Activated CD8-positive, alpha-beta T cell treated with anti-CD3 and anti-CD28 coated beads for 36 hours (primary cell): ENCODE results near the gene TMEM131. TPM values are rescaled to one million over a fixed set of nuclear protein-coding genes. Genes with fewer than 3 reads are reported as not detected.
A peak's percentile ranks its signal among the peaks of the same experiment; 100 is the strongest.

ENCODE experiments used
- ATAC-seq: fragments of 200-7000 bp; cut with Tn5 transposase; one replicate; pipeline ENCODE4 v1.10.0; 2021; ENCODE audit warnings: mild to moderate bottlenecking, moderate library complexity
- CTCF ChIA-PET: fragments of 350-600 bp; sonication (Branson Sonifier 250); formaldehyde crosslinking; loops from one replicate; lab custom pipeline; 2021; ENCODE audit warnings: antibody characterized with exemption; lab: Charles Lee
- POLR2A ChIA-PET: fragments of 350-600 bp; sonication (Branson Sonifier 250); formaldehyde crosslinking; loops from one replicate; lab custom pipeline; 2021; ENCODE audit warnings: antibody characterized with exemption; lab: Charles Lee
- DNase-seq: peaks from one replicate; pipeline ENCODE4 v3.0.0-alpha.2; 2020
- H3K27ac Mint-ChIP-seq: one replicate; pipeline ENCODE4 v1.8.0; 2021; ENCODE audit warnings: mild to moderate bottlenecking, mixed read lengths
- H3K27me3 Mint-ChIP-seq: one replicate; pipeline ENCODE4 v1.8.0; 2021; ENCODE audit warnings: mixed read lengths
- H3K36me3 Mint-ChIP-seq: one replicate; pipeline ENCODE4 v1.8.0; 2021; ENCODE audit warnings: low read depth, mixed read lengths
- H3K4me1 Mint-ChIP-seq: one replicate; pipeline ENCODE4 v1.8.0; 2021; ENCODE audit warnings: low read depth, mixed read lengths
- H3K4me3 Mint-ChIP-seq: one replicate; pipeline ENCODE4 v1.8.0; 2021; ENCODE audit warnings: mild to moderate bottlenecking, moderate library complexity, mixed read lengths
- H3K9me3 Mint-ChIP-seq: one replicate; pipeline ENCODE4 v1.8.0; 2021; ENCODE audit warnings: mixed read lengths
- CTCF ChIP-seq: fragments of 200-600 bp; IDR thresholded peaks from one replicate; pipeline ENCODE4 v1.8.0; 2022; ENCODE audit warnings: antibody characterized with exemption, mild to moderate bottlenecking
- intact Hi-C: fragments of 100-400 bp; cut with micrococcal nuclease; formaldehyde crosslinking; loops from one replicate; pipeline ENCODE4 v1.10.0; 2022
- total RNA-seq, 2 experiments: library from RNA; stranded (reverse); gene quantifications; one replicate each; pipeline ENCODE4 v1.2.3, GENCODE V29; 2021

The TMEM131 gene
- total RNA-seq, 2 experiments from 2014 or later: 24.2 to 27.4 TPM

DNA sequence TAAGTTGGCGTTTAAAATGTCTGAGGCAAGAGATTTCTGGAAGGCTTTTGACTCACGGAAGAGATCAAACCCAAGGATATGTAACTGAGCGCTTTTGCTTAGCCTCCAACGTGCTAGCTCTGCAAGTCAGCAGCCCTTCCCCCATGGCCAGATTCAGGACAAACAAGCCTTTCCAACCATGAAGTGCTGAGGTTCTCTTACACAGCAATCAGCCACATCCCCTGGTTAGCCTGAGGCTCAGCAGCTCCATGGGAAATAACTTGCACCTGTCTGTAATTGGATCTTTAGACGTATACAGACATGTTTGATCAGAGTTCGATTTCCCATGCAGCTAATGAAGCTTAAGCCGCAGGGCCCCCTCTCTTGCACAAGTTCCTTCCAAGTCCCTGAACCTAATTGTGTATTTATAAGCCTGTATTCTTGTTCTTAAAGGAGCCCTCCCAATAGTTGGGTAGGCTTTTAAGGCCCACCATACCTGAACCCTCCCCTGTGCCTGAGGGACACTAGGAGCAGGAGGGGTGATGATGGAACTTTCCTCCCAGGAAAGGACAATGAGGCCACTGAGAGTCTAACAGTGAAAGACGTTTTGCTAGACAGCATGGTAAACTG, 2.1 kb upstream of the TMEM131 start:
- ChIA-PET POLR2A (interaction anchor here (0.7 to 1.3 kb wide), 2 partner anchors 8 to 140 kb away, joined by 3 to 4 read pairs; no protein-coding TSS in a partner anchor), CTCF (interaction anchor here (0.9 kb wide), 1 partner anchor 191 kb away, joined by 3 read pairs; no protein-coding TSS in a partner anchor)
- Mint-ChIP-seq H3K36me3 (no peaks in the 10 kb centered on the region), H3K4me1 (peaks cover 15% of the 10 kb centered on the region), H3K4me3 (no peak overlapping the region), H3K27ac (no peak overlapping the region), H3K9me3 (no peaks in the 10 kb centered on the region), H3K27me3 (no peaks in the 10 kb centered on the region)
- ATAC-seq: no peak
- TF ChIP-seq CTCF: no peak
- intact Hi-C loops: loop anchor here (5.0 to 10.0 kb wide), 2 partner anchors 143 to 191 kb away; no protein-coding TSS in a partner anchor
- no peak for DNase-seq

DNA sequence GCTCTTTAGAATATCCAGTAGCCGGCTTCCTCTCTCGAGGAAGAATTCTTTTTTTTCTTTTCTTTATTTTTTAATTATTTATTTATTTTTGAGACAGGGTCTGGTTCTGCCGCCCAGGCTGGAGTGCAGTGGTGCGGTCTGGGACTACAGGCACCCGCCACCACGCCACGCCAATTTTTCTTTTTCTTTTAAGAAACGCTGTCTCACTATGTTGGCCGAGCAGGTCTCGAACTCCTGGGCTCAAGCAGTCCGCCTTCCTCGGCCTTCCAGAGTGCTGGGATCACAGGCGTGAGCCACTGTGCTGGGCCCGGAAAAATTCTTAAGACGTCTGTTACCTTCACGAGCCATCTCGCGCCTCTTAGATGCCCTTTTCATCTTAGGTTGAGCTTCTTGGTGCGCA, 931 bp upstream of the TMEM131 start:
- H3K9me3 Mint-ChIP-seq: no peaks in the 10 kb centered on the region
- no peak for TF ChIP-seq CTCF

DNA sequence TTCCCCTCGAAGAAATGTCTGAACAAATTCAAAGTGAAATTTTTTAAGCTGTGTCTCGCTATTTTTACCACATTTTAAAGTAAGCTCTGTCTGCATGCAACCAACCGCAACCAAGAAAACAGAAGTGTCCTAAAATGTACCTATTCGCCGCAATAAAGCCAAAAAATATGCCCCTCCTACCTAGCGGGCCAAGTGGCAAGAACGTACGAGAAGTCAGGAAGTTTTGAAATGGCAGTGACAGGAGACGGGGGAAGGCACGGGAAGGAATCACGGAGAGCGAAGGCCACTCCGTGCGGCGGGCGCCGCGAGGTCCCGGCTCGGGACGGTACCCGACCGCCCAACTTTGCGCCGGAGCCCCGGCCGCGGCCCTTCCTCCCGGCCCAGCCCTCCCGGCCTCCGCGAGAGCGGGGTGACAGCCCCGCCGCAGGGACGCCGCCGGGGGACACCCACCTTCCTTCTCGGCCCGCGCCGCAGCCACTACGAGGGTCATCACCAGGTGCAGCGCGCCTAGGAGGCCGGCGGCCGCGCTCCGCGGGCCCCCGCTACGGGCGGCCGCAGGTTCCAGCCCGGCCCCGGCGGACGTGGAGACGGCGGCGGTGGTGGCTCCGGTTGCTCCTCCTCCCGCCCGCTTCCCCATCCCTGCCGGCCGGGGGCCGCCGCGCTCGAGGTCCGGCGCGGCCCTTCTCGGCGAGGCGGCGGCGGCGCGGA, 568 bp downstream of the TMEM131 start:
- no peaks in the 10 kb centered on the region for H3K9me3 Mint-ChIP-seq
- POLR2A ChIA-PET: interaction anchor here (1.1 to 1.4 kb wide), 3 partner anchors 10 to 451 kb away, joined by 3 to 5 read pairs (median 3); no protein-coding TSS in a partner anchor
- peak; percentile 32 for ATAC-seq
- no peaks in the 10 kb centered on the region for H3K27me3 Mint-ChIP-seq
- DNase-seq: peak; percentile 54
- H3K4me1 Mint-ChIP-seq: peaks cover 35% of the 10 kb centered on the region
- CTCF ChIA-PET: interaction anchor here (0.7 kb wide), 1 partner anchor 37 kb away, joined by 3 read pairs; no protein-coding TSS in a partner anchor
- H3K36me3 Mint-ChIP-seq: no peaks in the 10 kb centered on the region
- peak overlapping the region; percentile 93 for H3K27ac Mint-ChIP-seq
- peak overlapping the region; percentile 93 for H3K4me3 Mint-ChIP-seq
- intact Hi-C loops: loop anchor here (5.0 to 10.0 kb wide), 2 partner anchors 140 to 188 kb away; no protein-coding TSS in a partner anchor
- no peak for TF ChIP-seq CTCF

More for the DNA sequence above, 931 bp upstream of the TMEM131 start:
- Mint-ChIP-seq H3K4me1 (peaks cover 23% of the 10 kb centered on the region), H3K27me3 (no peaks in the 10 kb centered on the region), H3K4me3 (peak overlapping the region; percentile 74), H3K36me3 (no peaks in the 10 kb centered on the region), H3K27ac (peak overlapping the region; percentile 88)
- intact Hi-C loops: loop anchor here (5.0 to 10.0 kb wide), 2 partner anchors 142 to 189 kb away; no protein-coding TSS in a partner anchor
- POLR2A ChIA-PET: interaction anchor here (0.5 to 1.4 kb wide), 6 partner anchors 10 to 450 kb away, joined by 3 to 7 read pairs (median 3); no protein-coding TSS in a partner anchor
- ATAC-seq (no peak), DNase-seq (no peak)
- CTCF ChIA-PET: interaction anchor here (0.9 kb wide), 1 partner anchor 189 kb away, joined by 3 read pairs; no protein-coding TSS in a partner anchor

GRCh38 chr2:97994476-97994875, 1.3 kb downstream of the TMEM131 start:
- peak overlapping the region; percentile 93 for H3K27ac Mint-ChIP-seq
- intact Hi-C loops: loop anchor here (10.0 kb wide), 1 partner anchor 140 kb away; no protein-coding TSS in a partner anchor
- CTCF ChIA-PET: interaction anchor here (0.7 kb wide), 1 partner anchor 36 kb away, joined by 3 read pairs; no protein-coding TSS in a partner anchor

More at GRCh38 chr2:97994476-97994875, 1.3 kb downstream of the TMEM131 start:
- no peaks in the 10 kb centered on the region for H3K36me3 Mint-ChIP-seq
- DNase-seq (no peak), ATAC-seq (no peak)
- no peaks in the 10 kb centered on the region for H3K27me3 Mint-ChIP-seq
- POLR2A ChIA-PET: interaction anchor here (1.1 to 1.2 kb wide), 2 partner anchors 10 to 35 kb away, joined by 3 to 5 read pairs; no protein-coding TSS in a partner anchor
- no peak for TF ChIP-seq CTCF
- H3K4me1 Mint-ChIP-seq: peaks cover 41% of the 10 kb centered on the region
- peak overlapping the region; percentile 93 for H3K4me3 Mint-ChIP-seq
- H3K9me3 Mint-ChIP-seq: no peaks in the 10 kb centered on the region
